HepG2 (cell line): ENCODE data around the gene SGIP1. TPM values are rescaled to one million over a fixed set of nuclear protein-coding genes. Genes with fewer than 3 reads are reported as not detected.

Source experiments
- ATAC-seq: fragments of 200-7000 bp; cut with Tn5 transposase; 3 replicates; pipeline ENCODE4 v1.9.1; 2020; ENCODE audit warnings: mild to moderate bottlenecking, moderate library complexity
- BruUV-seq: library from RNA; stranded (reverse); fragments of 400-500 nt; replicated peaks from 2 replicates; lab custom pipeline; 2021; lab: Mats Ljungman, UMichigan
- CTCF ChIA-PET: fragments of 300-600 bp; formaldehyde crosslinking; extraction: SDS; loops from one replicate; lab custom pipeline; 2021; ENCODE audit warnings: low total read pairs, inconsistent platforms, low intra/inter-chr PET ratio; lab: Yijun Ruan, JAX
- POLR2A ChIA-PET: fragments of 350-600 bp; sonication (Branson Sonifier 250); formaldehyde crosslinking; loops from one replicate; lab custom pipeline; 2020; ENCODE audit warnings: antibody characterized with exemption, inconsistent platforms; lab: Yijun Ruan, JAX
- DNase-seq: peaks from one replicate; pipeline ENCODE4 v3.0.0-alpha.2; 2015; ENCODE audit warnings: low spot score
- FAIRE-seq: peaks from 3 replicates; lab custom pipeline; 2011; peaks lifted over from hg19 to GRCh38; lab: Jason Lieb, UNC
- H2AFZ ChIP-seq: one replicate; pipeline ENCODE4 v1.6.1; 2011; ENCODE audit warnings: low read length, inconsistent platforms
- H3K27ac ChIP-seq: fragments of 300-600 bp; 3 replicates; pipeline ENCODE4 v1.8.0; 2011; ENCODE audit warnings: mixed run types, mild to moderate bottlenecking, mixed read lengths, low read length, inconsistent platforms; ENCODE audit not compliant: insufficient read depth; ENCODE audit errors: extremely low read length
- H3K27me3 ChIP-seq, 2 experiments: fragments of 200-600 bp in 1 of 2; 2 replicates in 1 of 2; 3 replicates in 1 of 2; pipeline versions ENCODE4 v1.6.0 to v1.8.0; 2011; ENCODE audit warnings: low read length in 2 of 2, mild to moderate bottlenecking in 2 of 2, moderate library complexity in 2 of 2, inconsistent platforms in 1 of 2; ENCODE audit not compliant: insufficient read depth in 2 of 2, control insufficient read depth in 1 of 2
- H3K36me3 ChIP-seq, 2 experiments: fragments of 200-600 bp in 1 of 2; replicated peaks in 1 of 2; 2 replicates in 1 of 2; 3 replicates in 1 of 2; pipeline versions ENCODE4 v1.5.1 to v1.8.0; 2011; ENCODE audit warnings: low read length in 2 of 2, inconsistent platforms in 1 of 2; ENCODE audit not compliant: insufficient read depth in 2 of 2, control insufficient read depth in 1 of 2
- H3K4me1 ChIP-seq: 2 replicates; pipeline ENCODE4 v1.5.1; 2012; ENCODE audit warnings: low read length, inconsistent platforms; ENCODE audit not compliant: insufficient read depth
- H3K4me2 ChIP-seq: 2 replicates; pipeline ENCODE4 v1.6.0; 2011; ENCODE audit warnings: low read depth, low read length, inconsistent platforms
- H3K4me3 ChIP-seq, 3 experiments: fragments of 200-600 bp in 1 of 3; sonication (generic), shearing (Covaris generic) in 1 of 3; replicated peaks in 1 of 3; 2 replicates each; pipeline ENCODE4 v1.5.1; 2011 to 2016; ENCODE audit warnings: low read length in 3 of 3, inconsistent platforms in 2 of 3, low read depth in 2 of 3, mild to moderate bottlenecking in 2 of 3, control low read depth in 1 of 3, mixed read lengths in 1 of 3; ENCODE audit not compliant: insufficient read depth in 1 of 3
- H3K79me2 ChIP-seq: one replicate; pipeline ENCODE4 v1.6.1; 2011; ENCODE audit warnings: low read length, inconsistent platforms; ENCODE audit not compliant: insufficient read depth
- H3K9ac ChIP-seq: 2 replicates; pipeline ENCODE4 v1.6.0; 2011; ENCODE audit warnings: mild to moderate bottlenecking, low read depth, low read length, inconsistent platforms; ENCODE audit not compliant: insufficient read depth
- H3K9me3 ChIP-seq: 2 replicates; pipeline ENCODE4 v1.5.1; 2012; ENCODE audit warnings: mild to moderate bottlenecking, low read length
- H4K20me1 ChIP-seq: 2 replicates; pipeline ENCODE4 v1.6.0; 2011; ENCODE audit warnings: inconsistent platforms, mild to moderate bottlenecking, low read length, moderate library complexity; ENCODE audit not compliant: insufficient read depth
- ATF7 ChIP-seq, 2 experiments: fragments of 450-650 bp in 1 of 2; sonication (generic) in 1 of 2; formaldehyde crosslinking in 1 of 2; IDR thresholded peaks; 2 replicates each; pipeline versions ENCODE4 v1.4.0 to v1.6.1; 2016 to 2020; ENCODE audit warnings: antibody characterized with exemption in 1 of 2, mild to moderate bottlenecking in 1 of 2, missing genetic modification reagents in 1 of 2
- CHD4 ChIP-seq: fragments of 200-600 bp; sonication (generic); IDR thresholded peaks from 2 replicates; pipeline ENCODE4 v1.7.0; 2017; ENCODE audit warnings: mild to moderate bottlenecking, low read length, borderline replicate concordance
- KLF12 ChIP-seq: sonication (generic); formaldehyde crosslinking; IDR thresholded peaks from 2 replicates; pipeline ENCODE4 v1.4.0; 2020; ENCODE audit warnings: missing genetic modification reagents, borderline replicate concordance
- KLF13 ChIP-seq: sonication (generic); formaldehyde crosslinking; IDR thresholded peaks from 2 replicates; pipeline ENCODE4 v1.4.0; 2020; ENCODE audit warnings: mild to moderate bottlenecking, missing genetic modification reagents
- MAFK ChIP-seq, 2 experiments: IDR thresholded peaks in 1 of 2; conservative IDR thresholded peaks in 1 of 2; 2 replicates each; pipeline ENCODE4 v1.6.1; 2011; ENCODE audit warnings: improper control_type of control experiment in 2 of 2, low read length in 2 of 2
- STAG1 ChIP-seq: sonication (generic); formaldehyde crosslinking; IDR thresholded peaks from 2 replicates; pipeline ENCODE4 v1.4.0; 2020; ENCODE audit warnings: missing genetic modification reagents
- TBX2 ChIP-seq: sonication (generic); formaldehyde crosslinking; IDR thresholded peaks from 2 replicates; pipeline ENCODE4 v1.5.0; 2020; ENCODE audit warnings: missing genetic modification reagents, mild to moderate bottlenecking, borderline replicate concordance
- TEAD3 ChIP-seq: optimal IDR thresholded peaks from 2 replicates; pipeline ENCODE3; 2016; ENCODE audit warnings: borderline replicate concordance
- THYN1 ChIP-seq: sonication (generic); formaldehyde crosslinking; IDR thresholded peaks from 2 replicates; pipeline ENCODE4 v1.8.1; 2023; ENCODE audit warnings: low read depth, mild to moderate bottlenecking, moderate library complexity, missing genetic modification reagents, borderline replicate concordance
- TOPORS ChIP-seq: sonication (generic); formaldehyde crosslinking; IDR thresholded peaks from 2 replicates; pipeline ENCODE4 v1.8.0; 2023; ENCODE audit warnings: mild to moderate bottlenecking, missing genetic modification reagents
- XRCC5 ChIP-seq: fragments of 200-400 bp; formaldehyde crosslinking; optimal IDR thresholded peaks from 2 replicates; pipeline ENCODE3; 2017; ENCODE audit warnings: mild to moderate bottlenecking, low read length
- ZBTB14 ChIP-seq: sonication (generic); formaldehyde crosslinking; IDR thresholded peaks from 2 replicates; pipeline ENCODE4 v1.4.0; 2020; ENCODE audit warnings: missing genetic modification reagents
- ZNF138 ChIP-seq: sonication (generic); formaldehyde crosslinking; IDR thresholded peaks from 2 replicates; pipeline ENCODE4 v1.5.0; 2020; ENCODE audit warnings: mild to moderate bottlenecking, low read depth, missing genetic modification reagents
- ZNF605 ChIP-seq: sonication (generic); formaldehyde crosslinking; IDR thresholded peaks from 2 replicates; pipeline ENCODE4 v1.8.0; 2022; ENCODE audit warnings: mild to moderate bottlenecking, missing genetic modification reagents
- WGBS: methylation state at CpG from one replicate; pipeline ENCODE4 v1.1.6; 2017; ENCODE audit warnings: low lambda C conversion rate; 5-methylcytosine and 5-hydroxymethylcytosine counted together
- in situ Hi-C: cut with HindIII; loops from 2 replicates; pipeline ENCODE4 v1.10.0; 2017; ENCODE audit warnings: low pct_unique_long_range_greater_than_20kb; ENCODE audit not compliant: extremely low pct_ligation_motif_present
- intact Hi-C: fragments of 100-400 bp; cut with micrococcal nuclease; formaldehyde crosslinking; loops from one replicate; pipeline ENCODE4 v1.10.0; 2022; ENCODE audit not compliant: unreplicated experiment
- polyA plus RNA-seq, 8 experiments: library from polyadenylated mRNA; depleted of rRNA in 3 of 8; stranded (reverse) in 7 of 8; unstranded in 1 of 8; fragments of >200 nt; fragmentation: Illumina TruSeq in 4 of 8; extraction: Trizol in 4 of 8; gene quantifications; 2 replicates each; pipeline versions ENCODE4 v1.2.1 to v1.2.3, GENCODE V29; 2011 to 2016; ENCODE audit warnings: low read depth in 4 of 8, missing spikeins in 1 of 8, mixed read lengths in 1 of 8; ENCODE audit not compliant: insufficient read depth in 1 of 8
- total RNA-seq, 5 experiments: library from RNA; depleted of rRNA; stranded (reverse); fragments of >200 nt; fragmentation: Illumina TruSeq; extraction: Trizol; gene quantifications; 2 replicates each; pipeline ENCODE4 v1.2.3, GENCODE V29; 2016; ENCODE audit warnings: low read depth in 1 of 5

Gene SGIP1
- total and polyA plus RNA-seq, 2 of the 13 experiments (the other 11 are each of a cell fraction or from before 2014, with no cell fraction given), result not detected

- POLR2A ChIA-PET, result no interaction called here
- Histone ChIP-seq H3K27me3 (0 out of 5 replicates have a peak, but pooled peaks cover 0 to 7% of the 10 kb centered on the region in 2 experiments), H3K27ac (no peak overlapping the region), H3K4me3 (no peak overlapping the region), H3K9ac (no peak overlapping the region), H3K36me3 (no peaks in the 10 kb centered on the region), H2AFZ (no peak overlapping the region), H3K79me2 (no peaks in the 10 kb centered on the region), H3K4me1 (peaks cover 10% of the 10 kb centered on the region), H3K4me2 (no peak overlapping the region), H3K9me3 (no peaks in the 10 kb centered on the region), H4K20me1 (no peaks in the 10 kb centered on the region)
- DNase-seq (no peak), ATAC-seq (no peak), FAIRE-seq (no peak)
- CTCF ChIA-PET, result no interaction called here
- intact Hi-C loops, result no loop called here
- in situ Hi-C loops, result no loop called here
- WGBS, result 29% methylated on average over 4 of the region's 4 CpGs
- no peak for TF ChIP-seq STAG1
- no peak for TF ChIP-seq THYN1
- TF ChIP-seq KLF13 (CRISPR knock-in tag), result no peak
- no peak for TF ChIP-seq CHD4
- 0 out of 4 replicates have a peak, but pooled peaks of 1 of the 2 experiments have one; percentile 22 for TF ChIP-seq MAFK (conservative IDR thresholded peaks at IDR 0.05 in 1 of 2, IDR thresholded peaks at IDR 0.05 in 1 of 2; ENCODE audit: low read length in 2 of 2)
- no peak for TF ChIP-seq TEAD3
- TF ChIP-seq XRCC5, result no peak
- no peak for TF ChIP-seq KLF12
- no TSS peak for BruUV-seq
These were observed 63.5 kb downstream of the SGIP1 start for GRCh38 chr1:66597500-66597899.

- no peak for ATAC-seq
These were observed 64.7 kb downstream of the SGIP1 start for GRCh38 chr1:66598670-66599069.

More at GRCh38 chr1:66598670-66599069, 64.7 kb downstream of the SGIP1 start:
- H3K4me1 ChIP-seq, result no peaks in the 10 kb centered on the region
- WGBS, result 28% methylated on average over 6 of the region's 6 CpGs
- DNase-seq (no peak), FAIRE-seq (no peak)
- no peak overlapping the region for H2AFZ ChIP-seq
- no peak for TF ChIP-seq ZBTB14 (CRISPR knock-in tag)
- no peak for TF ChIP-seq TBX2 (CRISPR knock-in tag)
- peak; percentile 73 for TF ChIP-seq ATF7 (IDR thresholded peaks at IDR 0.05)
- TF ChIP-seq ATF7 (CRISPR knock-in tag; IDR thresholded peaks at IDR 0.05), result no peak
- TF ChIP-seq ZNF138, result no peak
- no peak for TF ChIP-seq ZNF605 (CRISPR knock-in tag)
- no peak for TF ChIP-seq TOPORS (CRISPR knock-in tag)
- intact Hi-C loops (no loop called here), in situ Hi-C loops (no loop called here)
- POLR2A ChIA-PET, result no interaction called here
- H3K27ac ChIP-seq, result no peak overlapping the region
- H4K20me1 ChIP-seq, result no peaks in the 10 kb centered on the region
- CTCF ChIA-PET, result no interaction called here
- no peak overlapping the region for H3K4me3 ChIP-seq
- no TSS peak for BruUV-seq
- no peaks in the 10 kb centered on the region for H3K79me2 ChIP-seq
- H3K9me3 ChIP-seq, result no peaks in the 10 kb centered on the region
- H3K4me2 ChIP-seq, result no peak overlapping the region
- 0 out of 5 replicates have a peak, but pooled peaks cover 0 to 7% of the 10 kb centered on the region in 2 experiments for H3K27me3 ChIP-seq
- H3K9ac ChIP-seq, result no peak overlapping the region
- no peaks in the 10 kb centered on the region for H3K36me3 ChIP-seq
